ENCODE data around the gene ACYP1. TPM values are rescaled to one million over a fixed set of nuclear protein-coding genes. Genes with fewer than 3 reads are reported as not detected.

Gene ACYP1
- total RNA-seq, 1 experiment from 2014 or later, result 21.3 TPM

DNA sequence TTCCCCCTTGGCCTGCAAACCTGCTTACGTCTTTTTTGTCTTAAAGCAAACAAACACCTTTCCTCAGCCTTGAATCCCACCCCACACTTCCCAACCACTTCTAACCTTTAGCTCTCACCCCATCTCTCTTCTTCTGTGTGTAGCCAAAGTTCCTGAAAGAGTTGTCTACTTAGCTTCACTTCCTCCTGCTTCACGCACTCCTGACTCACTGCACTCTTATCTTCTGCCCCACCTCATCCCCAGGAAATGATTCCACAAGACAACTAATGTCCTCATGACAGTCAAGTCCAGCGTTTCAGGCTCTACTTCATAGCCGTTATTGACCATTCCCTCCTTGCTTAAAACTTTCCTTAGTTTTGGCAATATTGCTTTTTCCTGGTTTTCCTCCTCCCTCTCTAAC lies 38.7 kb downstream of the ACYP1 start:
- Histone ChIP-seq H3K27ac (ENCODE audit: low read length) (no peak overlapping the region), H3K4me1 (ENCODE audit: control insufficient read depth, insufficient read depth, low read length) (no peaks in the 10 kb centered on the region), H3K27me3 (ENCODE audit: control insufficient read depth, insufficient read depth, low read length) (no peaks in the 10 kb centered on the region), H3K4me3 (ENCODE audit: low read depth in 2 of 2, low read length in 2 of 2) (no peak overlapping the region), H3K9me3 (ENCODE audit: control insufficient read depth, insufficient read depth, low read depth, low read length) (no peaks in the 10 kb centered on the region), H3K36me3 (ENCODE audit: control insufficient read depth, insufficient read depth, low read length) (peaks cover 4% of the 10 kb centered on the region; the same call in 1 of the 2 replicates)
- ChIA-PET CTCF (no interaction called here), POLR2A (no interaction called here)
- no peak for DNase-seq (ENCODE audit: low read depth, low spot score)
- in situ Hi-C loops (cut with HindIII; ENCODE audit: low pct_unique_long_range_greater_than_20kb, low sequenced_read_pairs) (no loop called here), intact Hi-C loops (cut with micrococcal nuclease; ENCODE audit: unreplicated experiment) (no loop called here)
- no TSS peak for BruUV-seq (replicated peaks)
- ATAC-seq, result no peak
- TF ChIP-seq SIN3A (IDR thresholded peaks at IDR 0.05; ENCODE audit: borderline replicate concordance, insufficient read depth, low read depth, low read length) (no peak), POLR2AphosphoS5 (IDR thresholded peaks at IDR 0.05; ENCODE audit: low read depth, low read length) (no peak), TCF7L2 (IDR thresholded peaks at IDR 0.05; ENCODE audit: low read depth, low read length) (no peak)
- TF ChIP-seq, protein P1, sequence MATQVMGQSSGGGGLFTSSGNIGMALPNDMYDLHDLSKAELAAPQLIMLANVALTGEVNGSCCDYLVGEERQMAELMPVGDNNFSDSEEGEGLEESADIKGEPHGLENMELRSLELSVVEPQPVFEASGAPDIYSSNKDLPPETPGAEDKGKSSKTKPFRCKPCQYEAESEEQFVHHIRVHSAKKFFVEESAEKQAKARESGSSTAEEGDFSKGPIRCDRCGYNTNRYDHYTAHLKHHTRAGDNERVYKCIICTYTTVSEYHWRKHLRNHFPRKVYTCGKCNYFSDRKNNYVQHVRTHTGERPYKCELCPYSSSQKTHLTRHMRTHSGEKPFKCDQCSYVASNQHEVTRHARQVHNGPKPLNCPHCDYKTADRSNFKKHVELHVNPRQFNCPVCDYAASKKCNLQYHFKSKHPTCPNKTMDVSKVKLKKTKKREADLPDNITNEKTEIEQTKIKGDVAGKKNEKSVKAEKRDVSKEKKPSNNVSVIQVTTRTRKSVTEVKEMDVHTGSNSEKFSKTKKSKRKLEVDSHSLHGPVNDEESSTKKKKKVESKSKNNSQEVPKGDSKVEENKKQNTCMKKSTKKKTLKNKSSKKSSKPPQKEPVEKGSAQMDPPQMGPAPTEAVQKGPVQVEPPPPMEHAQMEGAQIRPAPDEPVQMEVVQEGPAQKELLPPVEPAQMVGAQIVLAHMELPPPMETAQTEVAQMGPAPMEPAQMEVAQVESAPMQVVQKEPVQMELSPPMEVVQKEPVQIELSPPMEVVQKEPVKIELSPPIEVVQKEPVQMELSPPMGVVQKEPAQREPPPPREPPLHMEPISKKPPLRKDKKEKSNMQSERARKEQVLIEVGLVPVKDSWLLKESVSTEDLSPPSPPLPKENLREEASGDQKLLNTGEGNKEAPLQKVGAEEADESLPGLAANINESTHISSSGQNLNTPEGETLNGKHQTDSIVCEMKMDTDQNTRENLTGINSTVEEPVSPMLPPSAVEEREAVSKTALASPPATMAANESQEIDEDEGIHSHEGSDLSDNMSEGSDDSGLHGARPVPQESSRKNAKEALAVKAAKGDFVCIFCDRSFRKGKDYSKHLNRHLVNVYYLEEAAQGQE (IDR thresholded peaks at IDR 0.05; ENCODE audit: insufficient read depth in 1 of 2, low read depth in 2 of 2, low read length in 1 of 2), result no peak
- TF ChIP-seq, protein P2, sequence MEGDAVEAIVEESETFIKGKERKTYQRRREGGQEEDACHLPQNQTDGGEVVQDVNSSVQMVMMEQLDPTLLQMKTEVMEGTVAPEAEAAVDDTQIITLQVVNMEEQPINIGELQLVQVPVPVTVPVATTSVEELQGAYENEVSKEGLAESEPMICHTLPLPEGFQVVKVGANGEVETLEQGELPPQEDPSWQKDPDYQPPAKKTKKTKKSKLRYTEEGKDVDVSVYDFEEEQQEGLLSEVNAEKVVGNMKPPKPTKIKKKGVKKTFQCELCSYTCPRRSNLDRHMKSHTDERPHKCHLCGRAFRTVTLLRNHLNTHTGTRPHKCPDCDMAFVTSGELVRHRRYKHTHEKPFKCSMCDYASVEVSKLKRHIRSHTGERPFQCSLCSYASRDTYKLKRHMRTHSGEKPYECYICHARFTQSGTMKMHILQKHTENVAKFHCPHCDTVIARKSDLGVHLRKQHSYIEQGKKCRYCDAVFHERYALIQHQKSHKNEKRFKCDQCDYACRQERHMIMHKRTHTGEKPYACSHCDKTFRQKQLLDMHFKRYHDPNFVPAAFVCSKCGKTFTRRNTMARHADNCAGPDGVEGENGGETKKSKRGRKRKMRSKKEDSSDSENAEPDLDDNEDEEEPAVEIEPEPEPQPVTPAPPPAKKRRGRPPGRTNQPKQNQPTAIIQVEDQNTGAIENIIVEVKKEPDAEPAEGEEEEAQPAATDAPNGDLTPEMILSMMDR (IDR thresholded peaks at IDR 0.05), result no peak

DNA sequence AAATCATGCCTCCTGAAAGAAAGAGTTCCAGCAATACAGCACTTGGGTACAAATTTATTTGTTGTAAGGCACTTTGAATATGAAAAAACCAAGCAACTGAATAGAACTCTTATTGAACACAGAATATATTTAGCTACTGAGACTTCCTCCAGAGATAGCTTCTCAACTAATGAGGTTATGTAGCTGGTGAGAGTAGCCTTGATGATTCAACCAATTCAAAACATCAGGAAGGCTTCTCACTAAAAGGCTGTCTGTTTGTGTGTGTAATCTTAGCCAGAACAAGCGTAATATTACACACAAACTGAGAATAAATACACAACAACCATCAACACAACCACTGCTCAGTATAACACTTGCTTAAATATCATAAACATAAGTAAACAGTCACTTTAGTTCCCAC lies 40.7 kb downstream of the ACYP1 start:
- BruUV-seq (replicated peaks), result no TSS peak
- intact Hi-C loops (cut with micrococcal nuclease; ENCODE audit: unreplicated experiment), result no loop called here
- Histone ChIP-seq H3K36me3 (ENCODE audit: control insufficient read depth, insufficient read depth, low read length) (peaks cover 12% of the 10 kb centered on the region), H3K9me3 (ENCODE audit: control insufficient read depth, insufficient read depth, low read depth, low read length) (no peaks in the 10 kb centered on the region), H3K27ac (ENCODE audit: low read length) (no peak overlapping the region), H3K4me1 (ENCODE audit: control insufficient read depth, insufficient read depth, low read length) (no peaks in the 10 kb centered on the region), H3K4me3 (ENCODE audit: low read depth in 2 of 2, low read length in 2 of 2) (no peak overlapping the region), H3K27me3 (ENCODE audit: control insufficient read depth, insufficient read depth, low read length) (no peaks in the 10 kb centered on the region)
- DNase-seq (ENCODE audit: low read depth, low spot score) (no peak), ATAC-seq (no peak)
- ChIA-PET CTCF (interaction anchor here (0.5 kb wide), 1 partner anchor 288 kb away, joined by 5 read pairs; no protein-coding TSS in a partner anchor), POLR2A (no interaction called here)
- TF ChIP-seq, protein P2 (IDR thresholded peaks at IDR 0.05), result no peak
- TF ChIP-seq, protein P1 (IDR thresholded peaks at IDR 0.05; ENCODE audit: insufficient read depth in 1 of 2, low read depth in 2 of 2, low read length in 1 of 2), result no peak
- TF ChIP-seq POLR2AphosphoS5 (IDR thresholded peaks at IDR 0.05; ENCODE audit: low read depth, low read length), result no peak
- TF ChIP-seq TCF7L2 (IDR thresholded peaks at IDR 0.05; ENCODE audit: low read depth, low read length), result no peak
- TF ChIP-seq SIN3A (IDR thresholded peaks at IDR 0.05; ENCODE audit: borderline replicate concordance, insufficient read depth, low read depth, low read length), result no peak
- in situ Hi-C loops (cut with HindIII; ENCODE audit: low pct_unique_long_range_greater_than_20kb, low sequenced_read_pairs), result no loop called here
